Measurements from ENCODE around the gene KLF4. TPM values are rescaled to one million over a fixed set of nuclear protein-coding genes. Genes with fewer than 3 reads are reported as not detected.

Gene KLF4
- polyA plus RNA-seq, 3 donors = 36.6 to 512 (median 37.2) TPM

GRCh38 chr9:107496976-107497375 is 7.4 kb upstream of the KLF4 start:
- Histone ChIP-seq H3K4me1 (ENCODE audit: control insufficient read depth in 1 of 2, insufficient read depth in 2 of 2, low read length in 2 of 2) (peaks cover 23 to 25% of the 10 kb centered on the region in 2 donors), H3K4me2 (replicated peaks; ENCODE audit: extremely low read depth, low read length, poor library complexity, severe bottlenecking) (peak overlapping the region; percentile 34), H3K27me3 (ENCODE audit: control insufficient read depth in 2 of 2, insufficient read depth in 2 of 2, low read length in 2 of 2) (peaks cover 0 to 3% of the 10 kb centered on the region in 2 donors), H4K20me1 (ENCODE audit: insufficient read depth, low read length) (no peaks in the 10 kb centered on the region), H3K79me2 (ENCODE audit: insufficient read depth, low read length) (no peaks in the 10 kb centered on the region), H2AFZ (ENCODE audit: insufficient read depth, low read depth, low read length, poor library complexity, severe bottlenecking) (no peak overlapping the region), H3K27ac (ENCODE audit: low read depth in 1 of 2, low read length in 2 of 2) (no peak overlapping the region), H3K9me3 (replicated peaks in 1 of 2; ENCODE audit: control insufficient read depth in 1 of 2, insufficient read depth in 1 of 2, low read length in 2 of 2) (no peaks in the 10 kb centered on the region), H3K36me3 (replicated peaks in 1 of 2; ENCODE audit: control insufficient read depth in 1 of 2, insufficient read depth in 2 of 2, low read length in 2 of 2) (no peaks in the 10 kb centered on the region), H3K9ac (ENCODE audit: insufficient read depth, low read length, poor library complexity, severe bottlenecking) (no peak overlapping the region), H3K4me3 (replicated peaks in 1 of 3; ENCODE audit: low read depth in 2 of 3, low read length in 3 of 3) (no peak overlapping the region)
- H3K9me3 Mint-ChIP-seq = peaks cover 0 to 4% (median 0%) of the 10 kb centered on the region in 7 donors
- peaks cover 0 to 6% of the 10 kb centered on the region in 2 donors for H3K36me3 Mint-ChIP-seq
- peaks cover 28% of the 10 kb centered on the region for H3K4me1 Mint-ChIP-seq
- peak in 1 of 3 donors; percentile 46 for DNase-seq
- H3K27me3 Mint-ChIP-seq (ENCODE audit: low read depth in 3 of 3) = peaks cover 4 to 7% (median 7%) of the 10 kb centered on the region in 3 donors
- intact Hi-C loops (cut with micrococcal nuclease) = no loop called here
- H3K27ac Mint-ChIP-seq = peak overlapping the region in 2 of 7 donors; percentile 66 to 81
- no CpG with 5 or more reads among the region's 2 CpGs for WGBS (ENCODE audit: insufficient coverage)
- no peak for TF ChIP-seq CTCF (IDR thresholded peaks at IDR 0.05)
- peak overlapping the region in 1 of 2 donors; percentile 69 for H3K4me3 Mint-ChIP-seq

- peak in 2 of 3 donors; percentile 39 to 61 for DNase-seq
- H3K27me3 Mint-ChIP-seq (ENCODE audit: low read depth in 3 of 3) = peaks cover 11 to 25% (median 24%) of the 10 kb centered on the region in 3 donors
- peaks cover 45% of the 10 kb centered on the region for H3K4me1 Mint-ChIP-seq
- no peak overlapping the region for H3K4me3 ChIP-seq (replicated peaks in 1 of 3; ENCODE audit: low read depth in 2 of 3, low read length in 3 of 3)
- no peaks in the 10 kb centered on the region for H3K9me3 ChIP-seq (replicated peaks in 1 of 2; ENCODE audit: control insufficient read depth in 1 of 2, insufficient read depth in 1 of 2, low read length in 2 of 2)
- H3K9ac ChIP-seq (ENCODE audit: insufficient read depth, low read length, poor library complexity, severe bottlenecking) = no peak overlapping the region
- H3K36me3 Mint-ChIP-seq = peaks cover 6 to 14% of the 10 kb centered on the region in 2 donors
- peaks cover 41 to 44% of the 10 kb centered on the region in 2 donors for H3K4me1 ChIP-seq (ENCODE audit: control insufficient read depth in 1 of 2, insufficient read depth in 2 of 2, low read length in 2 of 2)
- H2AFZ ChIP-seq (ENCODE audit: insufficient read depth, low read depth, low read length, poor library complexity, severe bottlenecking) = no peak overlapping the region
- peak overlapping the region in 4 of 7 donors; percentile 64 to 99 (median 88) for H3K27ac Mint-ChIP-seq
- H3K36me3 ChIP-seq (replicated peaks in 1 of 2; ENCODE audit: control insufficient read depth in 1 of 2, insufficient read depth in 2 of 2, low read length in 2 of 2) = peaks cover 0 to 5% of the 10 kb centered on the region in 2 donors
- peaks cover 19% of the 10 kb centered on the region for H4K20me1 ChIP-seq (ENCODE audit: insufficient read depth, low read length)
- H3K27ac ChIP-seq (ENCODE audit: low read depth in 1 of 2, low read length in 2 of 2) = no peak overlapping the region
- no peak overlapping the region for H3K4me2 ChIP-seq (replicated peaks; ENCODE audit: extremely low read depth, low read length, poor library complexity, severe bottlenecking)
- peaks cover 0 to 16% of the 10 kb centered on the region in 2 donors for H3K27me3 ChIP-seq (ENCODE audit: control insufficient read depth in 2 of 2, insufficient read depth in 2 of 2, low read length in 2 of 2)
- peaks cover 24% of the 10 kb centered on the region for H3K79me2 ChIP-seq (ENCODE audit: insufficient read depth, low read length)
- no peak for TF ChIP-seq CTCF (IDR thresholded peaks at IDR 0.05)
- peaks cover 0 to 5% (median 0%) of the 10 kb centered on the region in 7 donors for H3K9me3 Mint-ChIP-seq
- WGBS (ENCODE audit: insufficient coverage) = 56% methylated on average over 1 of the region's 4 CpGs
- intact Hi-C loops (cut with micrococcal nuclease) = loop anchor here in 1 of 2 donors (5.0 kb wide), 1 partner anchor 55 kb away; no protein-coding TSS in a partner anchor
- peak overlapping the region; percentile 20 to 90 for H3K4me3 Mint-ChIP-seq
Measured at GRCh38 chr9:107492381-107492970, 2.9 kb upstream of the KLF4 start.

Measured in CD14-positive monocyte (primary cell).